HEK293 (cell line): ENCODE data around the gene SYCP3.

Experiments
- CTCF ChIA-PET: fragments of 350-600 bp; formaldehyde crosslinking; extraction: SDS; loops from one replicate; lab custom pipeline; 2021; ENCODE audit warnings: antibody characterized with exemption; lab: Yijun Ruan, JAX
- POLR2A ChIA-PET: fragments of 300-600 bp; formaldehyde crosslinking; extraction: SDS; loops from one replicate; lab custom pipeline; 2020; ENCODE audit warnings: antibody characterized with exemption, inconsistent platforms; lab: Yijun Ruan, JAX
- H3K27ac ChIP-seq: fragments of 200-500 bp; sonication (Bioruptor generic); 2 replicates; pipeline ENCODE4 v1.5.1; 2014; ENCODE audit warnings: low read depth, low read length, control low read depth, inconsistent platforms; ENCODE audit errors: extremely low read depth
- H3K36me3 ChIP-seq, 2 experiments: fragments of 200-500 bp in 1 of 2; sonication (Bioruptor generic) in 1 of 2; 1 replicate in 1 of 2; 2 replicates in 1 of 2; pipeline ENCODE4 v1.5.1; 2014 to 2017; ENCODE audit warnings: inconsistent platforms in 2 of 2, low read length in 2 of 2; ENCODE audit not compliant: control insufficient read depth in 2 of 2, insufficient read depth in 1 of 2
- H3K4me1 ChIP-seq: fragments of 200-500 bp; sonication (Bioruptor generic); 2 replicates; pipeline ENCODE4 v1.5.1; 2014; ENCODE audit warnings: mild to moderate bottlenecking, low read length, inconsistent platforms; ENCODE audit not compliant: control insufficient read depth, insufficient read depth
- H3K4me3 ChIP-seq: 2 replicates; pipeline ENCODE4 v1.5.1; 2011; ENCODE audit warnings: low read depth, mild to moderate bottlenecking, control low read depth, low read length, moderate library complexity
- H3K9me3 ChIP-seq: fragments of 200-500 bp; sonication (Bioruptor generic); 2 replicates; pipeline ENCODE4 v1.5.1; 2014; ENCODE audit warnings: low read depth, low read length, inconsistent platforms; ENCODE audit not compliant: control insufficient read depth, insufficient read depth
- GLI4 ChIP-seq: fragments of 450-650 bp; formaldehyde crosslinking; IDR thresholded peaks from 2 replicates; pipeline ENCODE4 v1.5.1; 2016; ENCODE audit warnings: missing biosample characterization, missing genetic modification characterization
- KLF10 ChIP-seq: fragments of 450-650 bp; IDR thresholded peaks from 2 replicates; pipeline ENCODE4 v1.5.1; 2018; ENCODE audit warnings: missing biosample characterization, mild to moderate bottlenecking, missing genetic modification characterization
- OSR2 ChIP-seq: fragments of 450-650 bp; formaldehyde crosslinking; IDR thresholded peaks from 2 replicates; pipeline ENCODE4 v1.5.1; 2016; ENCODE audit warnings: missing biosample characterization, missing genetic modification characterization
- PRDM1 ChIP-seq: fragments of 450-650 bp; formaldehyde crosslinking; IDR thresholded peaks from 2 replicates; pipeline ENCODE4; 2016; ENCODE audit warnings: missing biosample characterization, missing genetic modification characterization
- SP3 ChIP-seq: fragments of 450-650 bp; formaldehyde crosslinking; IDR thresholded peaks from 2 replicates; pipeline ENCODE4 v1.5.1; 2016; ENCODE audit warnings: missing biosample characterization, missing genetic modification characterization
- ZNF211 ChIP-seq: fragments of 450-650 bp; formaldehyde crosslinking; IDR thresholded peaks from 2 replicates; pipeline ENCODE4 v1.5.1; 2016; ENCODE audit warnings: low read depth, missing biosample characterization, missing genetic modification characterization
- ZNF24 ChIP-seq: fragments of 450-650 bp; formaldehyde crosslinking; IDR thresholded peaks from 2 replicates; pipeline ENCODE4 v1.5.1; 2016; ENCODE audit warnings: missing biosample characterization, missing genetic modification characterization
- ZNF302 ChIP-seq: fragments of 450-650 bp; formaldehyde crosslinking; IDR thresholded peaks from 2 replicates; pipeline ENCODE4 v1.5.1; 2016; ENCODE audit warnings: missing biosample characterization, missing genetic modification characterization, low read depth
- ZNF391 ChIP-seq: fragments of 450-650 bp; formaldehyde crosslinking; IDR thresholded peaks from 2 replicates; pipeline ENCODE4 v1.5.1; 2016; ENCODE audit warnings: low read depth, missing biosample characterization, missing genetic modification characterization, borderline replicate concordance
- ZNF433 ChIP-seq: fragments of 450-650 bp; formaldehyde crosslinking; IDR thresholded peaks from 2 replicates; pipeline ENCODE4 v1.5.1; 2016; ENCODE audit warnings: missing biosample characterization, missing genetic modification characterization, low read depth
- ZNF473 ChIP-seq: fragments of 450-650 bp; formaldehyde crosslinking; IDR thresholded peaks from 2 replicates; pipeline ENCODE4 v1.5.1; 2017; ENCODE audit warnings: missing biosample characterization, missing genetic modification characterization
- ZNF510 ChIP-seq: fragments of 450-650 bp; formaldehyde crosslinking; IDR thresholded peaks from 2 replicates; pipeline ENCODE4 v1.5.1; 2018; ENCODE audit warnings: mild to moderate bottlenecking, missing genetic modification characterization, missing biosample characterization; ENCODE audit not compliant: insufficient replicate concordance
- ZNF518A ChIP-seq: fragments of 450-650 bp; formaldehyde crosslinking; conservative IDR thresholded peaks from 2 replicates; pipeline ENCODE4 v1.5.1; 2016; ENCODE audit warnings: low read depth, missing biosample characterization, missing genetic modification characterization
- ZNF623 ChIP-seq: fragments of 450-650 bp; formaldehyde crosslinking; IDR thresholded peaks from 2 replicates; pipeline ENCODE4 v1.5.1; 2016; ENCODE audit warnings: missing biosample characterization, missing genetic modification characterization
- ZNF645 ChIP-seq: fragments of 450-650 bp; formaldehyde crosslinking; IDR thresholded peaks from 2 replicates; pipeline ENCODE4; 2016; ENCODE audit warnings: missing biosample characterization, missing genetic modification characterization
- ZNF76 ChIP-seq: fragments of 450-650 bp; formaldehyde crosslinking; IDR thresholded peaks from 2 replicates; pipeline ENCODE4; 2016; ENCODE audit warnings: low read depth, missing biosample characterization, missing genetic modification characterization, borderline replicate concordance
- ZNF791 ChIP-seq: fragments of 450-650 bp; formaldehyde crosslinking; IDR thresholded peaks from 2 replicates; pipeline ENCODE4 v1.5.1; 2016; ENCODE audit warnings: missing biosample characterization, missing genetic modification characterization
- ZNF792 ChIP-seq: fragments of 450-650 bp; formaldehyde crosslinking; IDR thresholded peaks from 2 replicates; pipeline ENCODE4 v1.5.1; 2016; ENCODE audit warnings: missing biosample characterization, missing genetic modification characterization
- ZSCAN23 ChIP-seq: fragments of 450-650 bp; formaldehyde crosslinking; IDR thresholded peaks from 2 replicates; pipeline ENCODE4 v1.5.1; 2016; ENCODE audit warnings: missing biosample characterization, missing genetic modification characterization
- ZSCAN5A ChIP-seq: fragments of 450-650 bp; formaldehyde crosslinking; IDR thresholded peaks from 2 replicates; pipeline ENCODE4 v1.5.1; 2016; ENCODE audit warnings: missing biosample characterization, missing genetic modification characterization

SYCP3 gene

GRCh38 chr12:101780599-101780998 is 41.3 kb upstream of the SYCP3 start:
- TF ChIP-seq ZNF391 (tag by site-specific recombination) (no peak), GLI4 (no peak), SP3 (tag by site-specific recombination) (no peak), PRDM1 (no peak), ZNF518A (no peak), ZNF302 (no peak), ZNF211 (tag by site-specific recombination) (no peak), ZNF791 (no peak), ZNF510 (tag by site-specific recombination) (no peak), ZNF792 (tag by site-specific recombination) (no peak), ZNF76 (tag by site-specific recombination) (no peak), ZNF645 (tag by site-specific recombination) (no peak), ZNF473 (no peak)
- ChIA-PET CTCF (interaction anchor here (0.9 to 2.5 kb wide), 4 partner anchors 13 to 58 kb away, joined by 4 to 8 read pairs (median 7); partner anchors contain the start of gene GNPTAB), POLR2A (no interaction called here)
- Histone ChIP-seq H3K9me3 (no peaks in the 10 kb centered on the region), H3K4me1 (peaks cover 12% of the 10 kb centered on the region), H3K36me3 (peaks cover 0 to 11% of the 10 kb centered on the region in 2 experiments; a peak in 1 of 3 replicates), H3K4me3 (no peak overlapping the region), H3K27ac (no peak overlapping the region)

- no peak overlapping the region for H3K4me3 ChIP-seq
- H3K4me1 ChIP-seq: peaks cover 12% of the 10 kb centered on the region
- no peak overlapping the region for H3K27ac ChIP-seq
- TF ChIP-seq ZSCAN5A (tag by site-specific recombination): no peak
- no peak for TF ChIP-seq ZNF623 (tag by site-specific recombination)
- TF ChIP-seq OSR2: no peak
- TF ChIP-seq ZSCAN23 (tag by site-specific recombination): no peak
- no peak for TF ChIP-seq ZNF433
- TF ChIP-seq KLF10 (tag by site-specific recombination): no peak
- TF ChIP-seq ZNF24 (tag by site-specific recombination): no peak
- CTCF ChIA-PET: interaction anchor here (0.6 to 2.5 kb wide), 7 partner anchors 13 to 61 kb away, joined by 3 to 8 read pairs (median 5); partner anchors contain the start of gene GNPTAB
- H3K9me3 ChIP-seq: no peaks in the 10 kb centered on the region
- H3K36me3 ChIP-seq: peaks cover 0 to 11% of the 10 kb centered on the region in 2 experiments; a peak in 1 of 3 replicates
- POLR2A ChIA-PET: no interaction called here
Measured at GRCh38 chr12:101779626-101780025, 40.4 kb upstream of the SYCP3 start.
